NCI-H1092 (cell line): ENCODE measurements around the gene LGR4.
A peak's percentile ranks its signal among the peaks of the same experiment; 100 is the strongest.

ENCODE experiments used
- DNase-seq: peaks from one replicate; lab custom pipeline; 2025; lab: John Stamatoyannopoulos, UW

LGR4 gene

GRCh38 chr11:27427183-27427980, 45.2 kb downstream of the LGR4 start:
- no peak for DNase-seq

DNA sequence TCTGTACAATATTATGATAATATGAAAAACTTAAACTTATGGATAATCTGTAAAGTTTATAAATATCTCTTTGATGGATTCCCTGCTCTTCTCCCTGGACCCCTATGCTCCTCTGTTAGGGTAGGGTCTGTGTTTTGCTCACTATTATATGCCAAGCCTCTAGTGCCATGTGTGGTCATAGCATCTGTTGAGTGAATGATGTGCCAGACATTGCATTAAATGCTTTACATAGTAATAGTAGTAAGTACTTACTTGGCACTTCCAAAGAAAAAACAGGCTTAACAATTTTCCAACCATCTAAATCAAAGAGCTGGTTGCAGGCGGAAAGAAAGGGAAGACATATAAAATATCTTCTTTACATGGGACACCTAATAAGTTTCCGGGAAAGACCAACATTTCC, 46.8 kb downstream of the LGR4 start:
- no peak for DNase-seq

DNA sequence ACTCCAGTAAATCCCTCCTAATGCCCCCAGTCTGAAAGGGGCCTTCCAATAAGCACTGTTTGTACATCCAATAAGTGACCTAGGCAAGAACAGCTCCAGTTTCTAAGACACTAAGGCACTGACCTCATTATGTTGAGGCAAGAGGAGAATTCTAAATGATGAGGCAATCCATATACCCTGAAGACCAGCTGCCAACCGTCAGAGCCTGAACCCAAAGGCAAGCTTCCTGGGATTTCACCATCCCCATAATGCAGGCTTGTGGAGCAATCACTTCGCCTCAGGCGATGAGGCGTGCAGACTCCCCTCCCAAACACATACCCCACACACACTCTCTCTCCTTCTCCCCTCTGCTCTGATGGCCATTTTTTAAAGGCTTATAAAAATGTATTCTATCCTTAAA, 49.5 kb downstream of the LGR4 start:
- DNase-seq, result peak; percentile 28

- DNase-seq, result no peak
Measured at GRCh38 chr11:27421819-27422494, 50.6 kb downstream of the LGR4 start.

GRCh38 chr11:27420722-27421572, 51.6 kb downstream of the LGR4 start:
- no peak for DNase-seq

DNA sequence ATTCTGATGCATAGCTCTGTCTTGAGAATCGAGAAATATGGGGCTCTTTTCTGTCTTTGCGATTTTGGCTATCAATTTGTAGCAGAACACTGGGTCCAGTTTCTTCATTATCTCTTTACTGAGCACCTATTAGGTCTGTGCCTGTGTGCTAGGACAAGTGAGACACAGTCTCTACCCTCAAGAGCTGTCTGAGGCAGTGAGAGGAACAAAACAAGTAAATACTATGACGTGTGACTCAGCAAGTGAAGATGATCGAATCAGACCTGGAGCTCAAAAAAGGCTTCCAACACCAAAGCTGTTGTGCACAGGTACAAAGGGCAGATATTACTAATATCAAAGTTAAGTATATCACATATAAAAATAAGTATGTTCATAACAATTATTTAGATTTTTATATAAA, 52.4 kb downstream of the LGR4 start:
- DNase-seq, result no peak

- no peak for DNase-seq
Measured at GRCh38 chr11:27418356-27418755, 54.2 kb downstream of the LGR4 start.

DNA sequence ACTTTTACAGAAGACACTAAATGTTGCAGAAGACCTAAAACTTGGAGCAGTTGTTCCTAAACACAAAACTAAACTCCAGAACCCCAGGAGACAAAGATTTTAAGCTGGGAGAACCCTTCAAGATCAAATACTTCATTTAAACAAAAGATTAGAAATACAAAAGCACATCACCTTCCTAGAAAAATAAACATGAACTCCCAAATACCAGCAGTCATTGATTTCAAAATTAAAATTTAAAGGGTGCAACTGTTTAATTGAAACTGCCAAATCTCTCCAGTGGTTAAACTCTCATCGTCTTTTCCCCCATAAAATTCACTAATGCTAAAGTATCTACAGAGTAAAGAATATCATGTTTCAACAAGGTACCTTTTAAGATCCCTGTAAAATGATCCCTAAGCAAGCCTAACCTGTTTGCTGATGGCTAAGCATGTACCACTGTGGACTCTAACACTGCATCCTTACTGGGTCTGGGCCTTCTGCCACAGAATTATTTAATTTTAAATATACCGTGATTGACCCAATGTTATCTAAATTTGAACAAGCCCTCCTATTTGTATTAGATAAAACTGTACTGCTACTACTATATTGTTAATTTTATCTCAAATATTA, 55.9 kb downstream of the LGR4 start:
- DNase-seq, result no peak

DNA sequence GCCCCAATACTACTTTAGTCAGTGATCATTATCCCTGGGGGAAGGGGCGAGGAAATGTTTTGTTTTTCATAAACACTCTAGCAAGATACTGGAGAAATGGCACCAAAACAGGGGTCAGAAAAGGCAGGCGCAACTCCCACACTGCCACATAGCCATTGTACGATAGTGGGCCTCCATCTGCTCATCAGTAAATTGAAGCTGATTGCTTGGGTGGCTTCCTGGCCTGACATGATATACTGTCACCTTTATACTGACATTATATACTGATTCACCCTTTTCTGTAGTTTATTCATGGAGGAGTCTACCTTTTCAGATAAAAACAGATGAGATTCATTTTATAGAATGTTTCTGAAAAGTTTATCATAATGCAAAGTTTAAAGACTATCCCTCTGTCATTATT, 57.9 kb downstream of the LGR4 start:
- DNase-seq, result no peak

GRCh38 chr11:27413218-27413617, 59.4 kb downstream of the LGR4 start:
- no peak for DNase-seq

GRCh38 chr11:27412192-27412691, 60.3 kb downstream of the LGR4 start:
- DNase-seq, result no peak

GRCh38 chr11:27411328-27411727, 61.3 kb downstream of the LGR4 start:
- no peak for DNase-seq

- no peak for DNase-seq
Measured at GRCh38 chr11:27410272-27410671, 62.3 kb downstream of the LGR4 start.

GRCh38 chr11:27409742-27410141, 62.8 kb downstream of the LGR4 start:
- no peak for DNase-seq

DNA sequence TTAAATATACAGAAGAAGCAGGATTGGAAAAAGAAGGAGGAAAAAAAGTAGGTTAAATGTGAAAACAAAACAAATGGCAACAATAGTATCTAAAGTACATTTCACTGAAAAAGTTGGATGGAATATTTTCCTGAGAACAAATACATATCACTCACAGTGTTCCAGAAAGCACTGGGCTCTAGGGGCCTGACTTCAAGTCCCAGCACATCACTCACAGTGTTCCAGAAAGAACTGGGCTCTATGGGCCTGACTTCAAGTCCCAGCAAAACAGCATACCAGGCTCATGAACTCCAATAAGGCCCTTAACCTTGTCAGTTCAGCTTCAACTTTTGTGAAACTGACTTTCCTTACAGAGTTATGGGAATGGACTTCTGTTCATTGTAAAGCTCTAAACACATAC, 63.5 kb downstream of the LGR4 start:
- no peak for DNase-seq

GRCh38 chr11:27408246-27408800, 64.3 kb downstream of the LGR4 start:
- DNase-seq, result no peak

- DNase-seq, result no peak
Measured at GRCh38 chr11:27406498-27407354, 65.9 kb downstream of the LGR4 start.

DNA sequence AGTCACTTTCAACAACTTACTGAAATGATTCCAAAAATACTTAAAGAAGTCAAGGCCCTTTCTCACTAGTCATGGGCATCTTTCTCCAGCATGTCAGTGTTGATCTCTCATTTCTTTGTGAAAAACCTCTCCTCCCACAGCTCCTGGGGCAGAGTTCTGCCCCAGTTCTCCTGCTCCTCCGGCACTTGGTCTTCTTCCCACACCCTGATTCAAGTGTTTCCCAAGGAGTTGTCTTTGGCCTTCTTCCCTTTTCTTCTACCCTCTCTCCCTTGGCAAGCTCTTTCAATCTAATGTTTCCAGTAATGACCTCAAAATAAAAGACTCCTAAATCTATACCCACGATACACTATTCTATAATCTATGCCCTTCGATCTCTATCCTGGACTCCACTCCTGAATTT, 67.5 kb downstream of the LGR4 start:
- DNase-seq, result no peak

DNA sequence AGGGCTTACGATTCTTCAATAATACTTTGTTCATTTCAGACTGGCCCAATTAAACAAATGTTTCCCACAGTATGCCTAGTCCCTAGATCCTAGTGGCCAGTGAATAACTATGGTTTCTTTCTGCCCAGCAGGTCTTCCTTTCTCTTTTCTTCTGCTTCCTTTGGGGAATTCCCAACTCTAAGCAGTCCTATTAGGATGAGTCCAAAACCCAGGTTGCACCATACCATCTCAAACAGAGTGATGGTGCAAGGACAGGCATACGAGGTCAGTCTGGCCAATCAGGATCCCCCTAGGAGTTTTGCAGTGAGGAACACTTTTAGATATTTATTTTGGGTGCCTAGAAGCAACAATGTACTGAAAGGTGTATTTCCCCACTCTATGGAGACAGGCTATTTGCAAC, 68.2 kb downstream of the LGR4 start:
- DNase-seq, result no peak

- no peak for DNase-seq
Measured at GRCh38 chr11:27403195-27403594, 69.4 kb downstream of the LGR4 start.

GRCh38 chr11:27402450-27402849, 70.1 kb downstream of the LGR4 start:
- no peak for DNase-seq
